Caco-2 (cell line): ENCODE data around the gene ZNF560. TPM values are rescaled to one million over a fixed set of nuclear protein-coding genes. Genes with fewer than 3 reads are reported as not detected.
"Not testable (repeated sequence)": the region's sequence is repeated elsewhere in the genome, so short reads cannot be mapped to it uniquely, and the experiment has no call there.

Experiments
- Bru-seq: library from RNA; stranded (reverse); fragments of 400-500 nt; gene quantifications from one replicate; lab custom pipeline; 2021; lab: Mats Ljungman, UMichigan
- BruChase-seq, 2 experiments: library from RNA; stranded (reverse); fragments of 400-500 nt; gene quantifications; one replicate each; lab custom pipeline; 2021; lab: Mats Ljungman, UMichigan
- BruUV-seq: library from RNA; stranded (reverse); fragments of 400-500 nt; replicated peaks from 2 replicates; lab custom pipeline; 2021; lab: Mats Ljungman, UMichigan
- CTCF ChIA-PET: fragments of 300-600 bp; sonication (Branson Sonifier 250); formaldehyde crosslinking; loops from one replicate; lab custom pipeline; 2022; ENCODE audit warnings: antibody characterized with exemption; lab: Charles Lee
- POLR2A ChIA-PET: fragments of 300-600 bp; sonication (Branson Sonifier 250); formaldehyde crosslinking; loops from one replicate; lab custom pipeline; 2022; ENCODE audit warnings: antibody characterized with exemption; lab: Charles Lee
- DNase-seq, 2 experiments: peaks; one replicate each; pipeline versions ENCODE4 v3.0.0 to v3.0.0-alpha.2; 2020 to 2022
- H3K27me3 ChIP-seq: replicated peaks from 2 replicates; pipeline ENCODE4 v1.6.0; 2011; ENCODE audit warnings: low read length; ENCODE audit not compliant: control insufficient read depth, insufficient read depth
- H3K36me3 ChIP-seq: 2 replicates; pipeline ENCODE4 v1.5.1; 2011; ENCODE audit warnings: low read length; ENCODE audit not compliant: control insufficient read depth, insufficient read depth
- H3K4me1 ChIP-seq: fragments of 250-450 bp; sonication (Bioruptor Pico); 2 replicates; pipeline ENCODE4 v1.5.1; 2020; ENCODE audit warnings: mild to moderate bottlenecking
- H3K4me3 ChIP-seq: 2 replicates; pipeline ENCODE4 v1.5.1; 2011; ENCODE audit warnings: low read depth, mild to moderate bottlenecking, control low read depth, low read length
- H3K9me3 ChIP-seq: fragments of 250-450 bp; sonication (Bioruptor Pico); 2 replicates; pipeline ENCODE4 v1.5.1; 2020; ENCODE audit warnings: mild to moderate bottlenecking, moderate library complexity
- H3K27ac Mint-ChIP-seq: one replicate; pipeline ENCODE4 v1.8.0; 2022; ENCODE audit warnings: mixed read lengths; ENCODE audit not compliant: unreplicated experiment
- H3K27me3 Mint-ChIP-seq: one replicate; pipeline ENCODE4 v1.8.0; 2022; ENCODE audit warnings: mixed read lengths; ENCODE audit not compliant: insufficient read depth, unreplicated experiment
- H3K36me3 Mint-ChIP-seq: one replicate; pipeline ENCODE4 v1.8.0; 2022; ENCODE audit warnings: mild to moderate bottlenecking, mixed read lengths; ENCODE audit not compliant: insufficient read depth, unreplicated experiment
- H3K4me1 Mint-ChIP-seq: one replicate; pipeline ENCODE4 v1.8.0; 2022; ENCODE audit warnings: low read depth, mixed read lengths; ENCODE audit not compliant: unreplicated experiment
- H3K4me3 Mint-ChIP-seq: one replicate; pipeline ENCODE4 v1.8.0; 2022; ENCODE audit warnings: mild to moderate bottlenecking, moderate library complexity, mixed read lengths; ENCODE audit not compliant: unreplicated experiment
- H3K9me3 Mint-ChIP-seq: one replicate; pipeline ENCODE4 v1.8.0; 2022; ENCODE audit warnings: mixed read lengths; ENCODE audit not compliant: unreplicated experiment
- CTCF ChIP-seq, 2 experiments: fragments of 200-600 bp in 1 of 2; IDR thresholded peaks; 1 replicate in 1 of 2; 2 replicates in 1 of 2; pipeline versions ENCODE4 v1.5.1 to v1.8.0; 2011 to 2022; ENCODE audit warnings: antibody characterized with exemption in 1 of 2, control low read depth in 1 of 2, inconsistent platforms in 1 of 2, low read depth in 1 of 2, low read length in 1 of 2, mild to moderate bottlenecking in 1 of 2, moderate library complexity in 1 of 2; ENCODE audit not compliant: insufficient read depth in 1 of 2, severe bottlenecking in 1 of 2, unreplicated experiment in 1 of 2
- intact Hi-C: fragments of 100-400 bp; cut with micrococcal nuclease; formaldehyde crosslinking; loops from one replicate; pipeline ENCODE4 v1.10.0; 2022; ENCODE audit not compliant: unreplicated experiment
- long read RNA-seq: library from polyadenylated mRNA; stranded (forward); transcript quantifications from one replicate; pipeline ENCODE4 v2.0.0, GENCODE V29; 2022
- total RNA-seq: library from RNA; stranded (reverse); gene quantifications from 2 replicates; pipeline ENCODE4 v1.2.3, GENCODE V29; 2022

ZNF560 gene
- total RNA-seq (not detected in 2 replicates), Bru-seq, nascent RNA (percentile 1 among the genes with signal in this experiment), BruChase-seq, experiment 1, labeled RNA remaining after a 2-hour chase (not detected), BruChase-seq, experiment 2, labeled RNA remaining after a 6-hour chase (percentile 4 among the genes with signal in this experiment)
- long read RNA-seq, result 0 reads

GRCh38 chr19:9498183-9498902, at the start of gene ZNF560:
Gene ZNF560 (minus strand): TSS chr19:9498616. CDS start chr19:9475313, 23,303 bp downstream.
- Histone ChIP-seq H3K27me3 (no peaks in the 10 kb centered on the region), H3K4me3 (no peak within 1 kb of the TSS), H3K36me3 (no peaks in the 10 kb centered on the region), H3K4me1 (no peaks in the 10 kb centered on the region), H3K9me3 (peaks cover 6% of the 10 kb centered on the region; the same call in 1 of the 2 replicates)
- BruUV-seq, result no TSS peak
- no peak for DNase-seq
- no peaks in the 10 kb centered on the region for H3K27me3 Mint-ChIP-seq
- ChIA-PET POLR2A (no interaction called here), CTCF (no interaction called here)
- intact Hi-C loops, result no loop called here
- TF ChIP-seq CTCF (IDR thresholded peaks at IDR 0.05; ENCODE audit: insufficient read depth in 1 of 2, low read depth in 1 of 2, low read length in 1 of 2, severe bottlenecking in 1 of 2, unreplicated experiment in 1 of 2), result peak in 1 of 2 experiments; percentile 17
- no peaks in the 10 kb centered on the region for H3K4me1 Mint-ChIP-seq
- H3K27ac Mint-ChIP-seq, result no peak within 1 kb of the TSS
- no peak within 1 kb of the TSS for H3K4me3 Mint-ChIP-seq
- H3K9me3 Mint-ChIP-seq, result peaks cover 11% of the 10 kb centered on the region
- H3K36me3 Mint-ChIP-seq, result no peaks in the 10 kb centered on the region

GRCh38 chr19:9547870-9548269, 49.5 kb upstream of the ZNF560 start:
- no peak overlapping the region for H3K4me3 Mint-ChIP-seq
- H3K27me3 ChIP-seq, result no peaks in the 10 kb centered on the region
- ChIA-PET CTCF (no interaction called here), POLR2A (no interaction called here)
- TF ChIP-seq CTCF (IDR thresholded peaks at IDR 0.05; ENCODE audit: insufficient read depth in 1 of 2, low read depth in 1 of 2, low read length in 1 of 2, severe bottlenecking in 1 of 2, unreplicated experiment in 1 of 2), result no peak
- peaks cover 16% of the 10 kb centered on the region for H3K9me3 Mint-ChIP-seq
- no TSS peak for BruUV-seq
- H3K36me3 Mint-ChIP-seq, result no peaks in the 10 kb centered on the region
- H3K4me1 ChIP-seq, result no peaks in the 10 kb centered on the region
- no peak overlapping the region for H3K27ac Mint-ChIP-seq
- H3K4me1 Mint-ChIP-seq, result no peaks in the 10 kb centered on the region
- H3K36me3 ChIP-seq, result no peaks in the 10 kb centered on the region; the same call in 1 of the 2 replicates
- H3K4me3 ChIP-seq, result no peak overlapping the region
- intact Hi-C loops, result no loop called here
- H3K9me3 ChIP-seq, result peaks cover 9% of the 10 kb centered on the region
- no peaks in the 10 kb centered on the region for H3K27me3 Mint-ChIP-seq
- no peak for DNase-seq

GRCh38 chr19:9541281-9541680, 42.9 kb upstream of the ZNF560 start:
- H3K9me3 ChIP-seq, result peaks cover 11% of the 10 kb centered on the region; the same call in 1 of the 2 replicates
- DNase-seq, H3K27me3 ChIP-seq, H3K4me1 Mint-ChIP-seq, intact Hi-C loops, H3K27me3 Mint-ChIP-seq, H3K36me3 Mint-ChIP-seq, H3K27ac Mint-ChIP-seq, H3K36me3 ChIP-seq, BruUV-seq, CTCF ChIA-PET, H3K4me3 Mint-ChIP-seq, H3K4me3 ChIP-seq, POLR2A ChIA-PET, H3K4me1 ChIP-seq: not testable (repeated sequence)
- peaks cover 15% of the 10 kb centered on the region for H3K9me3 Mint-ChIP-seq

- H3K4me1 Mint-ChIP-seq, H3K27me3 ChIP-seq, H3K27me3 Mint-ChIP-seq, BruUV-seq, H3K36me3 Mint-ChIP-seq, H3K4me1 ChIP-seq, DNase-seq, H3K36me3 ChIP-seq, POLR2A ChIA-PET, H3K4me3 ChIP-seq, CTCF ChIA-PET: not testable (repeated sequence)
- peaks cover 15% of the 10 kb centered on the region for H3K9me3 Mint-ChIP-seq
- peak overlapping the region; percentile 11 for H3K4me3 Mint-ChIP-seq
- peaks cover 11% of the 10 kb centered on the region; the same call in 1 of the 2 replicates for H3K9me3 ChIP-seq
- peak overlapping the region; percentile 23 for H3K27ac Mint-ChIP-seq
- intact Hi-C loops, result loop anchor here (10.0 kb wide), 1 partner anchor 105 kb away; the partner anchor contains the start of gene ZNF266
Observed at GRCh38 chr19:9539921-9540320, 41.5 kb upstream of the ZNF560 start.

GRCh38 chr19:9539201-9539600, 40.8 kb upstream of the ZNF560 start:
- BruUV-seq, CTCF ChIA-PET, POLR2A ChIA-PET, H3K27me3 ChIP-seq, H3K27ac Mint-ChIP-seq, DNase-seq, H3K4me1 Mint-ChIP-seq, H3K4me1 ChIP-seq, H3K36me3 ChIP-seq, H3K27me3 Mint-ChIP-seq: not testable (repeated sequence)
- peak overlapping the region; percentile 57 for H3K4me3 ChIP-seq
- peaks cover 13% of the 10 kb centered on the region for H3K36me3 Mint-ChIP-seq
- intact Hi-C loops, result loop anchor here (10.0 kb wide), 1 partner anchor 104 kb away; the partner anchor contains the start of gene ZNF266
- H3K9me3 ChIP-seq, result peaks cover 11% of the 10 kb centered on the region; the same call in 1 of the 2 replicates
- H3K9me3 Mint-ChIP-seq, result peaks cover 15% of the 10 kb centered on the region
- peak overlapping the region; percentile 11 for H3K4me3 Mint-ChIP-seq
